CD4-positive, alpha-beta T cell treated with Interferon gamma for 1 hour (primary cell): ENCODE data around the gene MALT1.
"Not testable (repeated sequence)": the region's sequence is repeated elsewhere in the genome, so short reads cannot be mapped to it uniquely, and the experiment has no call there.

Experiments
- DNase-seq: peaks from one replicate; pipeline ENCODE4 v3.0.0-alpha.2; 2020

MALT1 gene

GRCh38 chr18:58748899-58749595 lies 77.8 kb downstream of the MALT1 start:
- no peak for DNase-seq

GRCh38 chr18:58753976-58754375 lies 82.7 kb downstream of the MALT1 start:
- no peak for DNase-seq

GRCh38 chr18:58754544-58755068 lies 83.3 kb downstream of the MALT1 start:
- peak; percentile 14 for DNase-seq

GRCh38 chr18:58755304-58756010 lies 84.2 kb downstream of the MALT1 start:
- no peak for DNase-seq

- DNase-seq, result no peak
Observed at GRCh38 chr18:58756148-58756547, 84.9 kb downstream of the MALT1 start.

GRCh38 chr18:58756596-58757240 lies 85.5 kb downstream of the MALT1 start:
- no peak for DNase-seq

GRCh38 chr18:58757351-58757750 lies 86.1 kb downstream of the MALT1 start:
- not testable (repeated sequence) for DNase-seq

GRCh38 chr18:58758046-58758445 lies 86.8 kb downstream of the MALT1 start:
- DNase-seq, result no peak

- DNase-seq, result no peak
Observed at GRCh38 chr18:58758606-58759005, 87.3 kb downstream of the MALT1 start.

GRCh38 chr18:58761241-58761969 lies 90.1 kb downstream of the MALT1 start:
- no peak for DNase-seq

- no peak for DNase-seq
Observed at GRCh38 chr18:58761970-58762780, 90.9 kb downstream of the MALT1 start.

GRCh38 chr18:58762781-58763171 lies 91.5 kb downstream of the MALT1 start:
- no peak for DNase-seq

- DNase-seq, result no peak
Observed at GRCh38 chr18:58766164-58766563, 94.9 kb downstream of the MALT1 start.

GRCh38 chr18:58766946-58767345 lies 95.7 kb downstream of the MALT1 start:
- no peak for DNase-seq

GRCh38 chr18:58768293-58768974 lies 97.2 kb downstream of the MALT1 start:
- DNase-seq, result peak; percentile 59

GRCh38 chr18:58769321-58769720 lies 98.1 kb downstream of the MALT1 start:
- no peak for DNase-seq

GRCh38 chr18:58770601-58771000 lies 99.3 kb downstream of the MALT1 start:
- DNase-seq, result no peak

- no peak for DNase-seq
Observed at GRCh38 chr18:58772161-58772560, 100.9 kb downstream of the MALT1 start.

GRCh38 chr18:58776084-58776483 lies 104.8 kb downstream of the MALT1 start:
- no peak for DNase-seq

GRCh38 chr18:58776541-58776940 lies 105.3 kb downstream of the MALT1 start:
- DNase-seq, result not testable (repeated sequence)

GRCh38 chr18:58777471-58777870 lies 106.2 kb downstream of the MALT1 start:
- DNase-seq, result no peak

- no peak for DNase-seq
Observed at GRCh38 chr18:58779529-58779928, 108.3 kb downstream of the MALT1 start.
